ENCODE measurements around the gene COL5A1.

COL5A1 gene

DNA sequence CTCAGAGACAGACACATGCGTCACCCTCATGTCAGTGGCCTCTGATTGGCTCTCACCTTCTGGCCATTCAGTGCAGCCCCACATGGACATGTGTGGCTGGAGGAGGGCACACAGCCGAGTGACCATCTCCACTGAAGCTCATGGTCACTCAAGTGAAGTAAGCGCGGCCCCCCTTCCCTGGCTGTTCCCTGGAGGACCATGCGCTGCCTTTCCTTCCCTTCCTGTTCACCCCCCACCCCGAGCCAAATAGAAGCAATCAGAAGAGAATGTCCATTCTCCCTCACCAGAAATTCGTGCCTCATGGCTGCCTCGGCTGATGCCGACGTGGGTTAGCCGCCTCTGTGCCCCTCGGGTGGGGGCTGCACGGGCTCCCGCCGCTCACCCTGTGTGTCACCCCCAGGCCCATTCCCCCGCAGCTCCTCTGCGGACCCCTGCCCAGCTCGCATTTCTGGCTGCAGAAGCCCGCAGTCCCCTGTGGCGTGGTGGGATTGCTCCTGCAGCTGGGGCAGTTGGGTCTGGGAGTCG lies 12.5 kb upstream of the COL5A1 start:
- no peaks in the 10 kb centered on the region for H4K20me1 ChIP-seq (ENCODE audit: insufficient read depth, low read length)
- H3K79me2 ChIP-seq (ENCODE audit: insufficient read depth, low read length), result no peaks in the 10 kb centered on the region
- no peak overlapping the region for H3K27ac ChIP-seq (ENCODE audit: low read length)
- DNase-seq, result no peak
- H3K9ac ChIP-seq (ENCODE audit: low read depth, low read length), result no peak overlapping the region
- H3K4me2 ChIP-seq (ENCODE audit: insufficient read depth, low read length), result no peak overlapping the region
- no peak for ATAC-seq (ENCODE audit: insufficient read depth, low read depth)
- H2AFZ ChIP-seq (ENCODE audit: low read depth, low read length), result no peak overlapping the region
- H3K4me1 ChIP-seq (ENCODE audit: insufficient read depth, low read length), result no peaks in the 10 kb centered on the region
- H3K4me3 ChIP-seq (ENCODE audit: low read depth in 1 of 2, low read length in 2 of 2), result no peak overlapping the region
- no peaks in the 10 kb centered on the region for H3K36me3 ChIP-seq (ENCODE audit: insufficient read depth, low read length)
- H3K9me3 ChIP-seq (ENCODE audit: insufficient read depth, low read length, severe bottlenecking), result no peaks in the 10 kb centered on the region
- H3K27me3 ChIP-seq (ENCODE audit: insufficient read depth, low read length, poor library complexity), result peaks cover 9% of the 10 kb centered on the region
- TF ChIP-seq EZH2 (IDR thresholded peaks at IDR 0.05; ENCODE audit: borderline replicate concordance, low read depth, low read length, severe bottlenecking), result no peak

- H3K79me2 ChIP-seq (ENCODE audit: insufficient read depth, low read length), result no peaks in the 10 kb centered on the region
- H2AFZ ChIP-seq (ENCODE audit: low read depth, low read length), result no peak overlapping the region
- no peak overlapping the region for H3K9ac ChIP-seq (ENCODE audit: low read depth, low read length)
- no peak for TF ChIP-seq EZH2 (IDR thresholded peaks at IDR 0.05; ENCODE audit: borderline replicate concordance, low read depth, low read length, severe bottlenecking)
- TF ChIP-seq, protein P1, sequence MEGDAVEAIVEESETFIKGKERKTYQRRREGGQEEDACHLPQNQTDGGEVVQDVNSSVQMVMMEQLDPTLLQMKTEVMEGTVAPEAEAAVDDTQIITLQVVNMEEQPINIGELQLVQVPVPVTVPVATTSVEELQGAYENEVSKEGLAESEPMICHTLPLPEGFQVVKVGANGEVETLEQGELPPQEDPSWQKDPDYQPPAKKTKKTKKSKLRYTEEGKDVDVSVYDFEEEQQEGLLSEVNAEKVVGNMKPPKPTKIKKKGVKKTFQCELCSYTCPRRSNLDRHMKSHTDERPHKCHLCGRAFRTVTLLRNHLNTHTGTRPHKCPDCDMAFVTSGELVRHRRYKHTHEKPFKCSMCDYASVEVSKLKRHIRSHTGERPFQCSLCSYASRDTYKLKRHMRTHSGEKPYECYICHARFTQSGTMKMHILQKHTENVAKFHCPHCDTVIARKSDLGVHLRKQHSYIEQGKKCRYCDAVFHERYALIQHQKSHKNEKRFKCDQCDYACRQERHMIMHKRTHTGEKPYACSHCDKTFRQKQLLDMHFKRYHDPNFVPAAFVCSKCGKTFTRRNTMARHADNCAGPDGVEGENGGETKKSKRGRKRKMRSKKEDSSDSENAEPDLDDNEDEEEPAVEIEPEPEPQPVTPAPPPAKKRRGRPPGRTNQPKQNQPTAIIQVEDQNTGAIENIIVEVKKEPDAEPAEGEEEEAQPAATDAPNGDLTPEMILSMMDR (IDR thresholded peaks at IDR 0.05; ENCODE audit: borderline replicate concordance, extremely low read depth, low read length, poor library complexity, severe bottlenecking), result no peak
- no peak for ATAC-seq (ENCODE audit: insufficient read depth, low read depth)
- peaks cover 9% of the 10 kb centered on the region for H3K27me3 ChIP-seq (ENCODE audit: insufficient read depth, low read length, poor library complexity)
- no peaks in the 10 kb centered on the region for H4K20me1 ChIP-seq (ENCODE audit: insufficient read depth, low read length)
- no peak overlapping the region for H3K27ac ChIP-seq (ENCODE audit: low read length)
- H3K4me3 ChIP-seq (ENCODE audit: low read depth in 1 of 2, low read length in 2 of 2), result no peak overlapping the region
- no peak for DNase-seq
- H3K4me2 ChIP-seq (ENCODE audit: insufficient read depth, low read length), result no peak overlapping the region
- no peaks in the 10 kb centered on the region for H3K4me1 ChIP-seq (ENCODE audit: insufficient read depth, low read length)
- no peaks in the 10 kb centered on the region for H3K36me3 ChIP-seq (ENCODE audit: insufficient read depth, low read length)
- no peaks in the 10 kb centered on the region for H3K9me3 ChIP-seq (ENCODE audit: insufficient read depth, low read length, severe bottlenecking)
Observed at GRCh38 chr9:134629586-134630392, 11.8 kb upstream of the COL5A1 start.

GRCh38 chr9:134630393-134630790 lies 11.2 kb upstream of the COL5A1 start:
- no peak overlapping the region for H3K27ac ChIP-seq (ENCODE audit: low read length)
- DNase-seq, result no peak
- H3K4me1 ChIP-seq (ENCODE audit: insufficient read depth, low read length), result no peaks in the 10 kb centered on the region
- no peaks in the 10 kb centered on the region for H3K36me3 ChIP-seq (ENCODE audit: insufficient read depth, low read length)
- H2AFZ ChIP-seq (ENCODE audit: low read depth, low read length), result no peak overlapping the region
- TF ChIP-seq, protein P1 (IDR thresholded peaks at IDR 0.05; ENCODE audit: borderline replicate concordance, extremely low read depth, low read length, poor library complexity, severe bottlenecking), result no peak
- TF ChIP-seq EZH2 (IDR thresholded peaks at IDR 0.05; ENCODE audit: borderline replicate concordance, low read depth, low read length, severe bottlenecking), result no peak
- no peak overlapping the region for H3K4me3 ChIP-seq (ENCODE audit: low read depth in 1 of 2, low read length in 2 of 2)
- no peaks in the 10 kb centered on the region for H3K9me3 ChIP-seq (ENCODE audit: insufficient read depth, low read length, severe bottlenecking)
- peaks cover 9% of the 10 kb centered on the region for H3K27me3 ChIP-seq (ENCODE audit: insufficient read depth, low read length, poor library complexity)
- H4K20me1 ChIP-seq (ENCODE audit: insufficient read depth, low read length), result no peaks in the 10 kb centered on the region
- H3K79me2 ChIP-seq (ENCODE audit: insufficient read depth, low read length), result no peaks in the 10 kb centered on the region
- ATAC-seq (ENCODE audit: insufficient read depth, low read depth), result no peak
- no peak overlapping the region for H3K4me2 ChIP-seq (ENCODE audit: insufficient read depth, low read length)
- no peak overlapping the region for H3K9ac ChIP-seq (ENCODE audit: low read depth, low read length)

DNA sequence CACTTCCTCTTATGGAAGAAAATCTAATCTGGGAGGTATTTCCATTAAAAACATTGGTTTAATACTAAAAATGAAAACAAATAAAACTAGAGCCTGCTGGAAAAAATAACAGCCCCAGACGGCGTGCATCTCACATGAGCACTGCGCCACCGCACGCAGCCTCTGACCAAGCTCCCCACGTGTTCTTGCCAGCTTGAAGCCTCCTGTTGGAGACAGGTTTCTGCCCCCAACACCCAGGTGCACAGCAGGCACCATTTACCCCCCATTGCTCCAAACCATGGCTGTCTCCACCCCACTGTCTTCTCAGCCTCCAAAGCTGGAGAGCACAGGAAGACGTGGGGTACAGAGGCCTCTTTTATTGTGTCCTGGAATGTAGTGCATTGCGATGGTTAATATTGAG lies 10.7 kb upstream of the COL5A1 start:
- H3K27me3 ChIP-seq (ENCODE audit: insufficient read depth, low read length, poor library complexity), result peaks cover 9% of the 10 kb centered on the region
- no peak for ATAC-seq (ENCODE audit: insufficient read depth, low read depth)
- TF ChIP-seq EZH2 (IDR thresholded peaks at IDR 0.05; ENCODE audit: borderline replicate concordance, low read depth, low read length, severe bottlenecking), result no peak

More for the DNA sequence above, 10.7 kb upstream of the COL5A1 start:
- H3K4me3 ChIP-seq (ENCODE audit: low read depth in 1 of 2, low read length in 2 of 2), result no peak overlapping the region
- no peaks in the 10 kb centered on the region for H3K4me1 ChIP-seq (ENCODE audit: insufficient read depth, low read length)
- DNase-seq, result no peak
- no peak overlapping the region for H3K4me2 ChIP-seq (ENCODE audit: insufficient read depth, low read length)
- no peak overlapping the region for H3K27ac ChIP-seq (ENCODE audit: low read length)
- H3K9me3 ChIP-seq (ENCODE audit: insufficient read depth, low read length, severe bottlenecking), result no peaks in the 10 kb centered on the region
- no peaks in the 10 kb centered on the region for H3K79me2 ChIP-seq (ENCODE audit: insufficient read depth, low read length)
- H3K9ac ChIP-seq (ENCODE audit: low read depth, low read length), result no peak overlapping the region
- H2AFZ ChIP-seq (ENCODE audit: low read depth, low read length), result no peak overlapping the region
- H4K20me1 ChIP-seq (ENCODE audit: insufficient read depth, low read length), result no peaks in the 10 kb centered on the region
- no peaks in the 10 kb centered on the region for H3K36me3 ChIP-seq (ENCODE audit: insufficient read depth, low read length)

Measured in DND-41 (cell line).